ENCODE results near the gene CTCF.

The CTCF gene

GRCh38 chr16:67608364-67608763, 46.0 kb downstream of the CTCF start:
- DNase-seq: no peak

GRCh38 chr16:67613808-67614207, 51.5 kb downstream of the CTCF start:
- no peak for DNase-seq

DNA sequence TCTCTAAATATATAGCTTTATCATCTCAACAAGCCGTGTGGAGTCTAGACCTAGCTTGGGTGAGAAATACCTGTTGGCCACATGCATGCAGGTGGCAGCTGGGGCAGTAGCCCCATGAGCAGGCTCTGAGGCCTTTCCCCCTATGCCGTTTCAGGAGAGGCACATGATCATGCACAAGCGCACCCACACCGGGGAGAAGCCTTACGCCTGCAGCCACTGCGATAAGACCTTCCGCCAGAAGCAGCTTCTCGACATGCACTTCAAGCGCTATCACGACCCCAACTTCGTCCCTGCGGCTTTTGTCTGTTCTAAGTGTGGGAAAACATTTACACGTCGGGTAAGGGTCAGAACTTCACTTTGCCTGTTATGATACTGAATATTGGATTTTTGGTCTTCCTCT, 65.9 kb downstream of the CTCF start:
- no peak for DNase-seq

- no peak for DNase-seq
Observed at GRCh38 chr16:67632415-67633172, 70.3 kb downstream of the CTCF start.

- no peak for DNase-seq
Observed at GRCh38 chr16:67636713-67637112, 74.4 kb downstream of the CTCF start.

GRCh38 chr16:67637625-67638024, 75.3 kb downstream of the CTCF start:
- no peak for DNase-seq

DNA sequence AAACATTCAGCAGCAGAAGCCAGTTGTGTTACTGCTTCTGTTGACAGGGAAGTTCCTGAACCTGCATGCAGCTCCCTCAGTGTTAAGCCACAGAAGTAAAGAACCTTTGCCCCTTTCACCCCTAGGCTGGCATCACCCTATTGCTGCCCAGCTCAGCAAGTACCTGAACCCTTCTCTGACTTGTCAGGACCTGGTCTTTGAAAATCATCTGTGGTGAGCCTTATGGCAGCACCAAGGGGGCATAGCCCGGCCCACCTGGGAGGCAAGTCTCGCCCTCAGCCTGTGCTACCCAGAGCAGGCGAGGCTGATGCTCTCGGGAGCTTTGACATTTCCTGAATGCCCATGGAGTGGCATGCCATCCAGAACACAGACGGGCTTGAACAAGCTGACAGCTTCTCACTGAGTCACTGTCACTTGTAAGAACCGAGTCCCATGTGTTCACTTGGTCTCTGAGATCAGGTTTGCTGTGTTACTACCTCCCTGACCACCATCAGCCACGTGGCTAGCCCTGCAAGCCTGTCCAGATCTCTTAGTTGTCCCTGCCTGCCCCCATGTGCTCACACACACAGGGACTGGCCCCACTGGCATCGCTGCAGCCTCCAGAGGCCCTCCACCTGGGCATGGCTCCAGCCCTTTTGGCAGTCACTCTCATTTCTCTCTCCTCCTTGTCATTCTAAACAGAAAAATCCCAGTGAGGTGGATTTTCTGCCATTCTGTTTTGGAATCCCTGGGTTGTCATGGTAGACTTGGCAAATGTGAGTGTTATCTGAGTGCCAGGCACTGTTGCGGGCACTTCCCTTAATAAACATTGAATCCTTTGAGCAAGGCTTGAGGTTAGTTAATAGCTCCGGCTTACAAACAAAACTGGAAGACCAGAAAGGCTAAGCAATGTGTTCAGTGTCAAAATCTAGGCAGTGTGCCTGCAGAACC, 79.7 kb downstream of the CTCF start:
- DNase-seq: no peak

- no peak for DNase-seq
Observed at GRCh38 chr16:67644038-67644437, 81.7 kb downstream of the CTCF start.

- DNase-seq: no peak
Observed at GRCh38 chr16:67645397-67646121, 83.2 kb downstream of the CTCF start.

GRCh38 chr16:67647111-67647651, 84.9 kb downstream of the CTCF start:
- DNase-seq: no peak

DNA sequence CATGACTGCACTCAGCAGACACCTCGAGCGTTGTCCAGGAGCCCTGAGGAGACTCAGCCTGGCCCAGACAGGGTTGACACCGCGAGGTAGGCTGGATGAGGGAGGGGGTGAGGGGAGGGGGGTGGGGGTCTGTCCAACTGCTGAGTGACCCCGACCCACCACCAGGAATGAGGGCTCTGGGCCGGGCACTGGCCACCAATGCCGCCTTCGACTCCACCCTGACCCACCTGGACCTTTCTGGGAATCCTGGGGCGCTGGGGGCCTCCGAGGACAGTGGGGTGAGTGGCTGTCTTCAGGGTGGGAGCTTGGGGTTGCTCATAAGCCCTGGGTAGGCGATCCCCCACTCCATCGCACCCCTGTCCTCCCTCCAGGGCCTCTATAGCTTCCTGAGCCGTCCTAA, 85.4 kb downstream of the CTCF start:
- no peak for DNase-seq

DNA sequence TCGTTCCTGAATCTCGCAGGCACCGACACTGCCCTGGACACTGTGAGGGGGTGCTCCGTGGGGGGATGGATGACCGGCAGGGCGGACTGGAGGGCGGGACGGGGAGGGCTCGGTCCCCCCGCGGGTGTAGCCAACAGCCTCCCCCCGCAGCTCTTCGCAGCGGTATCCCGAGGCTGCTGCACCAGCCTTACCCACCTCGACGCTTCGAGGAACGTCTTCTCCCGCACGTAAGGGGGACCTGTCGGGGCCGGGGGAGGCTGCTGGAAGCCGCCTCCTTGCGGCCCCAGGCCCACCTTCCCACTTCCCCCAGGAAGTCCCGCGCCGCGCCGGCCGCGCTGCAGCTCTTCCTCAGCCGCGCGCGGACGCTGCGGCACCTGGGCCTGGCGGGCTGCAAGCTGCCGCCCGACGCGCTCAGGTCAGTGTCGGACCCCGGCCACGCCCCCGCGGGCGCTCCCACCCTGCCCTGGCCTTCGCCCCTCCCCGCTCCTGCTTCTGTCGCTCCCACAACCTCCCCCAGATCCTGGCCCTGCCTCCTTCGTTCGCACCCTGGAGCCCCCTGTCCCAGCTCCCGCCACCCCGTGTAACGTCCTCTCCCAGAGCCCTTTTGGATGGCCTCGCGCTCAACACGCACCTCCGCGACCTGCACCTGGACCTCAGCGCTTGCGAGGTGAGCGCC, 85.9 kb downstream of the CTCF start:
- DNase-seq: no peak

GRCh38 chr16:67648764-67649407, 86.6 kb downstream of the CTCF start:
- DNase-seq: no peak

- no peak for DNase-seq
Observed at GRCh38 chr16:67649494-67649931, 87.2 kb downstream of the CTCF start.

DNA sequence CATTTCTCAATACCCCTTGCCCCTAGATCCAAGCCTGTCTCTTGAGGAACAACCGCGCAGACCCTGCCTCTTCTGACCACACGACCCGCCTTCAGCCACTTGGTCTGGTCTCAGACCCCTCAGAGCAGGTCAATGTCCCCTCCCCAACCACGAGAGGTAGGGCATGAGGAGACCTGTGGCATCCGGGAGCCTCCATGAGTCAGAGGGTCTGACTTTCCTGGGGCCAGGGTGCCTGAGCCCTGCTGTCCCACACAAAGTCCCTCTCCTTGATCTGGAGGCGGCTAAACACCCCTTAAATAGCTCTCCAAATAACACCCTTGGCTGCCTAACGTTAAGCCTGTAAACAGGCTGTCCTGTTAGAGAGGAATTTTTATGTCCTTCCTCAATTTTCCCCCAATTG, 87.7 kb downstream of the CTCF start:
- no peak for DNase-seq

- no peak for DNase-seq
Observed at GRCh38 chr16:67651039-67651438, 88.7 kb downstream of the CTCF start.

- no peak for DNase-seq
Observed at GRCh38 chr16:67651847-67652246, 89.5 kb downstream of the CTCF start.

DNA sequence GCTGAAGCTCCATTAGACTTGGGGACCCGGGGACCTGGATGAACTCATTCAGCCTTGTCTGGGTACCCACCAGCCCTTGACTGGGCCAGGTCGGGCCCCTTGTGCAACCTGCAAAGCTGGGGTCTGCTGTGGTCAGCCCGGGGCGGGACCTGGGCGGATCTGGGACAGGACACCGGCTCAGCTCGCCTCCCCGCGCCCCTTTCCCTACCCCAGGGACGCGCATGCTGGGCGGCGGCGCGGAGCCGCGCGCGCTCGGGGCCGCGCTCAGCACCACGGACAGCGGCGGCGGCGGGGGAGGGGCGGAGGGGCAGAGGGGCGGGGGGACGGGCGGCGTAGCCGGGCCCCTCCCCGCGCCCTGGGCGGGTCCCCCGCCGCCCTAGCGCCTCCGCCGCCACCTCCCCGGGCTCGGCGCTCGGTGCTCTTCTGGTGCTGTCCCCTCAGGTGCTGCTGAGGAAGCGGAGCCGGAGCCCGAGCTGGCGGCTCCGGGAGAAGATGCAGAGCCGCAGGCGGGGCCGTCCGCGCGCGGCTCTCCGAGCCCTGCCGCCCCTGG, 90.3 kb downstream of the CTCF start:
- DNase-seq: no peak

GRCh38 chr16:67653128-67653788, 90.9 kb downstream of the CTCF start:
- no peak for DNase-seq

DNA sequence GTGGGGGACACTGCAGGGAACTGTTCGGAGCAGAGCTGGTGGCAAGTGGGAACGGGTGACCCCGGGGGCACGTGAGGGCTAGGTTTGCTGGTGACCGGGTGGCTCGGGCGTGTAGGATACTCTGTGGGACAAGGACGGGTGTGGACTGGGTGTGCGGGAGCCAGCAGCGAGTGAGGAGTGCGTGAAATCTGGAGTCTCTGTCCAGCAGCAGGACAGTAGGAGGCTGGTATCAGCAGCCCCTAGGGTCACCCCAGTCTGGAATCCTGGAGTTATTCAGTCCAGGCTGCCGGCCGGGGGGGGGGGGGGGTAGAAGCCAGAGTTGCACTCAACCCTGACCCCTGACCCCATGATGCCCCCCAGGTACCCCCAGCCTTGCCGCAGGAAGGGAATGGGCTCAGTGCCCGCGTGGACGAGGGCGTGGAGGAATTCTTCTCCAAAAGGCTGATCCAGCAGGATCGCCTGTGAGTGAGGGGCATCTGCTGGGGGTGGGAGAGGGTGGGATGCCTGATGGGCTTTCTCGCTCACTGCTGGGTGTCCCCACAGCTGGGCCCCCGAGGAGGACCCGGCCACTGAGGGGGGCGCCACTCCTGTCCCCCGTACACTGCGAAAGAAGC, 91.6 kb downstream of the CTCF start:
- no peak for DNase-seq

Measured in effector CD8-positive, alpha-beta T cell (primary cell).